H9 (cell line): ENCODE results near the gene NPTN. TPM values are rescaled to one million over a fixed set of nuclear protein-coding genes. Genes with fewer than 3 reads are reported as not detected.
A peak's percentile ranks its signal among the peaks of the same experiment; 100 is the strongest.

ENCODE experiments used
- DNase-seq: peaks from one replicate; pipeline ENCODE4 v3.0.0-alpha.2; 2017
- H2AFZ ChIP-seq: one replicate; pipeline ENCODE4 v1.6.1; 2013; ENCODE audit warnings: mild to moderate bottlenecking, low read length, control low read depth, moderate library complexity
- H2AK5ac ChIP-seq: 2 replicates; pipeline ENCODE4 v1.6.1; 2013; ENCODE audit warnings: low read length, control low read depth, mixed read lengths; ENCODE audit not compliant: insufficient read length
- H2BK120ac ChIP-seq: one replicate; pipeline ENCODE4 v1.6.1; 2013; ENCODE audit warnings: low read depth, mild to moderate bottlenecking, low read length, control low read depth, inconsistent platforms; ENCODE audit not compliant: poor library complexity, severe bottlenecking
- H2BK12ac ChIP-seq: 2 replicates; pipeline ENCODE4 v1.6.1; 2013; ENCODE audit warnings: low read length, control low read depth, mixed read lengths, low read depth; ENCODE audit not compliant: insufficient read length
- H2BK15ac ChIP-seq: 2 replicates; pipeline ENCODE4 v1.6.1; 2013; ENCODE audit warnings: low read depth, low read length, control low read depth
- H2BK20ac ChIP-seq: one replicate; pipeline ENCODE4 v1.6.1; 2013; ENCODE audit warnings: low read depth, mild to moderate bottlenecking, low read length, control low read depth, inconsistent platforms; ENCODE audit not compliant: poor library complexity, severe bottlenecking
- H2BK5ac ChIP-seq: 2 replicates; pipeline ENCODE4 v1.6.1; 2013; ENCODE audit warnings: low read length, control low read depth, mixed read lengths; ENCODE audit not compliant: insufficient read length
- H3K14ac ChIP-seq: 2 replicates; pipeline ENCODE4 v1.6.1; 2013; ENCODE audit warnings: low read length, control low read depth; ENCODE audit not compliant: insufficient read depth
- H3K18ac ChIP-seq: 2 replicates; pipeline ENCODE4 v1.6.1; 2013; ENCODE audit warnings: low read depth, mild to moderate bottlenecking, mixed read lengths, low read length, control low read depth; ENCODE audit not compliant: insufficient read length
- H3K23ac ChIP-seq: 2 replicates; pipeline ENCODE4 v1.6.1; 2013; ENCODE audit warnings: low read length, control low read depth, mixed read lengths, low read depth; ENCODE audit not compliant: insufficient read length
- H3K23me2 ChIP-seq: 2 replicates; pipeline ENCODE4 v1.6.1; 2013; ENCODE audit warnings: low read depth, mild to moderate bottlenecking, mixed read lengths, low read length, control low read depth; ENCODE audit not compliant: insufficient read length, poor library complexity, severe bottlenecking
- H3K27ac ChIP-seq: 2 replicates; pipeline ENCODE4 v1.5.1; 2013; ENCODE audit warnings: low read length, control low read depth, mixed read lengths, low read depth; ENCODE audit not compliant: insufficient read length
- H3K27me3 ChIP-seq: 2 replicates; pipeline ENCODE4 v1.6.1; 2013; ENCODE audit warnings: low read length, control low read depth, inconsistent platforms; ENCODE audit not compliant: insufficient read depth
- H3K4ac ChIP-seq: 2 replicates; pipeline ENCODE4 v1.6.1; 2013; ENCODE audit warnings: low read depth, mild to moderate bottlenecking, control low read depth, inconsistent platforms, low read length, moderate library complexity
- H3K4me1 ChIP-seq: 2 replicates; pipeline ENCODE4 v1.6.1; 2013; ENCODE audit warnings: low read length, control low read depth, inconsistent platforms; ENCODE audit not compliant: insufficient read depth
- H3K4me2 ChIP-seq: 2 replicates; pipeline ENCODE4 v1.6.1; 2013; ENCODE audit warnings: low read length, control low read depth, mixed read lengths; ENCODE audit not compliant: insufficient read length, insufficient read depth
- H3K56ac ChIP-seq: 2 replicates; pipeline ENCODE4 v1.6.1; 2013; ENCODE audit warnings: low read depth, mild to moderate bottlenecking, mixed read lengths, low read length, control low read depth; ENCODE audit not compliant: insufficient read length
- H3K79me1 ChIP-seq: 2 replicates; pipeline ENCODE4 v1.6.1; 2013; ENCODE audit warnings: low read depth, mild to moderate bottlenecking, moderate library complexity, low read length, control low read depth, inconsistent platforms; ENCODE audit not compliant: insufficient read depth, poor library complexity, severe bottlenecking
- H3K79me2 ChIP-seq: 2 replicates; pipeline ENCODE4 v1.6.1; 2013; ENCODE audit warnings: low read length, control low read depth, inconsistent platforms; ENCODE audit not compliant: insufficient read depth
- H3K9ac ChIP-seq: 2 replicates; pipeline ENCODE4 v1.6.1; 2013; ENCODE audit warnings: low read length, control low read depth, mixed read lengths; ENCODE audit not compliant: insufficient read length; ENCODE audit errors: extremely low read depth
- H3K9me3 ChIP-seq: one replicate; pipeline ENCODE4 v1.6.1; 2013; ENCODE audit warnings: low read depth, low read length, inconsistent platforms; ENCODE audit not compliant: control insufficient read depth
- H3T11ph ChIP-seq: one replicate; pipeline ENCODE4 v1.6.1; 2013; ENCODE audit warnings: mild to moderate bottlenecking, low read length, control low read depth, inconsistent platforms
- H4K20me1 ChIP-seq: one replicate; pipeline ENCODE4 v1.6.1; 2013; ENCODE audit not compliant: control insufficient read depth, insufficient read length, insufficient read depth
- H4K5ac ChIP-seq: 2 replicates; pipeline ENCODE4 v1.6.1; 2013; ENCODE audit warnings: low read depth, mild to moderate bottlenecking, mixed read lengths, low read length, control low read depth; ENCODE audit not compliant: insufficient read length
- H4K8ac ChIP-seq: replicated peaks from 2 replicates; pipeline ENCODE4 v1.6.1; 2013; ENCODE audit warnings: low read length, control low read depth, mixed read lengths, low read depth; ENCODE audit not compliant: insufficient read length
- H4K91ac ChIP-seq: 2 replicates; pipeline ENCODE4 v1.6.1; 2013; ENCODE audit warnings: low read depth, mild to moderate bottlenecking, moderate library complexity, mixed read lengths, low read length, control low read depth; ENCODE audit not compliant: insufficient read length
- H3K27ac Mint-ChIP-seq, 3 experiments: 2 replicates in 2 of 3; 3 replicates in 1 of 3; pipeline ENCODE4 v1.8.0; 2020 to 2021; ENCODE audit warnings: mixed read lengths in 3 of 3, mild to moderate bottlenecking in 1 of 3, moderate library complexity in 1 of 3
- H3K27me3 Mint-ChIP-seq: 2 replicates; pipeline ENCODE4 v1.8.0; 2021; ENCODE audit warnings: low read depth, mild to moderate bottlenecking, moderate library complexity, mixed read lengths
- H3K36me3 Mint-ChIP-seq, 3 experiments: 2 replicates in 2 of 3; 3 replicates in 1 of 3; pipeline ENCODE4 v1.8.0; 2020 to 2021; ENCODE audit warnings: low read depth in 3 of 3, mixed read lengths in 3 of 3; ENCODE audit not compliant: insufficient read depth in 1 of 3
- H3K4me1 Mint-ChIP-seq, 2 experiments: 2 replicates each; pipeline ENCODE4 v1.8.0; 2020; ENCODE audit warnings: mixed read lengths in 2 of 2
- H3K4me3 Mint-ChIP-seq, 2 experiments: 2 replicates in 1 of 2; 3 replicates in 1 of 2; pipeline ENCODE4 v1.8.0; 2020 to 2021; ENCODE audit warnings: mild to moderate bottlenecking in 2 of 2, mixed read lengths in 2 of 2, moderate library complexity in 1 of 2
- H3K9me3 Mint-ChIP-seq, 2 experiments: 2 replicates in 1 of 2; 3 replicates in 1 of 2; pipeline ENCODE4 v1.8.0; 2020; ENCODE audit warnings: mild to moderate bottlenecking in 2 of 2, mixed read lengths in 2 of 2, moderate library complexity in 1 of 2
- WGBS: extraction: QIAGEN DNeasy Blood & Tissue Kit; methylation state at CpG from one replicate; pipeline ENCODE4 v1.1.7; 2013; ENCODE audit warnings: missing lambda C conversion rate, low lambda C conversion rate, mixed read lengths; ENCODE audit not compliant: insufficient read length; ENCODE audit errors: extremely low coverage; 5-methylcytosine and 5-hydroxymethylcytosine counted together
- total RNA-seq: library from RNA; stranded (reverse); gene quantifications from 2 replicates; pipeline ENCODE4 v1.2.1, GENCODE V29; 2021
- TF ChIP-seq, protein P1 (sequence below): fragments of 200-600 bp; sonication (generic); conservative IDR thresholded peaks from 3 replicates; pipeline ENCODE4 v1.8.0; 2021; ENCODE audit warnings: antibody characterized with exemption, mild to moderate bottlenecking

The NPTN gene
- total RNA-seq, 1 experiment from 2014 or later = 89.1 TPM

- no CpG with 5 or more reads among the region's 40 CpGs for WGBS
- H3K4me1 Mint-ChIP-seq = peaks cover 52 to 57% of the 10 kb centered on the region in 2 experiments
These were observed 525 bp downstream of the NPTN start for GRCh38 chr15:73632670-73633058.

More at GRCh38 chr15:73632670-73633058, 525 bp downstream of the NPTN start:
- Histone ChIP-seq H4K91ac (no peak overlapping the region), H3K56ac (no peak overlapping the region), H3K4me2 (peak overlapping the region; percentile 92), H3K4me1 (peaks cover 8% of the 10 kb centered on the region; the same call in 1 of the 2 replicates), H2AK5ac (no peak overlapping the region), H2AFZ (no peak overlapping the region), H3K23me2 (peaks cover 12% of the 10 kb centered on the region), H2BK5ac (no peak overlapping the region), H2BK120ac (no peak overlapping the region), H2BK12ac (no peak overlapping the region), H3K4ac (no peak overlapping the region), H3K9me3 (no peaks in the 10 kb centered on the region), H2BK20ac (no peak overlapping the region), H4K20me1 (no peaks in the 10 kb centered on the region), H3T11ph (no peak overlapping the region), H3K27me3 (no peaks in the 10 kb centered on the region), H3K79me1 (peaks cover 3% of the 10 kb centered on the region), H3K14ac (peak overlapping the region; percentile 62), H3K27ac (no peak overlapping the region), H4K8ac (no peak overlapping the region), H3K79me2 (peaks cover 37% of the 10 kb centered on the region; the same call in 1 of the 2 replicates), H3K9ac (peak overlapping the region; percentile 69), H2BK15ac (no peak overlapping the region), H3K18ac (no peak overlapping the region), H4K5ac (no peak overlapping the region), H3K23ac (no peak overlapping the region)
- Mint-ChIP-seq H3K4me3 (peak overlapping the region; percentile 88 to 94), H3K27me3 (peaks cover 11% of the 10 kb centered on the region), H3K9me3 (no peaks in the 10 kb centered on the region), H3K36me3 (no peaks in the 10 kb centered on the region; a peak in 1 of 7 replicates), H3K27ac (peak overlapping the region in 2 of 3 experiments; percentile 54 to 57; a peak in 3 of 7 replicates)
- TF ChIP-seq, protein P1, sequence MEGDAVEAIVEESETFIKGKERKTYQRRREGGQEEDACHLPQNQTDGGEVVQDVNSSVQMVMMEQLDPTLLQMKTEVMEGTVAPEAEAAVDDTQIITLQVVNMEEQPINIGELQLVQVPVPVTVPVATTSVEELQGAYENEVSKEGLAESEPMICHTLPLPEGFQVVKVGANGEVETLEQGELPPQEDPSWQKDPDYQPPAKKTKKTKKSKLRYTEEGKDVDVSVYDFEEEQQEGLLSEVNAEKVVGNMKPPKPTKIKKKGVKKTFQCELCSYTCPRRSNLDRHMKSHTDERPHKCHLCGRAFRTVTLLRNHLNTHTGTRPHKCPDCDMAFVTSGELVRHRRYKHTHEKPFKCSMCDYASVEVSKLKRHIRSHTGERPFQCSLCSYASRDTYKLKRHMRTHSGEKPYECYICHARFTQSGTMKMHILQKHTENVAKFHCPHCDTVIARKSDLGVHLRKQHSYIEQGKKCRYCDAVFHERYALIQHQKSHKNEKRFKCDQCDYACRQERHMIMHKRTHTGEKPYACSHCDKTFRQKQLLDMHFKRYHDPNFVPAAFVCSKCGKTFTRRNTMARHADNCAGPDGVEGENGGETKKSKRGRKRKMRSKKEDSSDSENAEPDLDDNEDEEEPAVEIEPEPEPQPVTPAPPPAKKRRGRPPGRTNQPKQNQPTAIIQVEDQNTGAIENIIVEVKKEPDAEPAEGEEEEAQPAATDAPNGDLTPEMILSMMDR = no peak
- no peak for DNase-seq
